ENCODE measurements around the gene PXDC1. TPM values are rescaled to one million over a fixed set of nuclear protein-coding genes. Genes with fewer than 3 reads are reported as not detected.

PXDC1 gene
- total RNA-seq, 4 donors from 2014 or later = 106 to 205 (median 122) TPM

DNA sequence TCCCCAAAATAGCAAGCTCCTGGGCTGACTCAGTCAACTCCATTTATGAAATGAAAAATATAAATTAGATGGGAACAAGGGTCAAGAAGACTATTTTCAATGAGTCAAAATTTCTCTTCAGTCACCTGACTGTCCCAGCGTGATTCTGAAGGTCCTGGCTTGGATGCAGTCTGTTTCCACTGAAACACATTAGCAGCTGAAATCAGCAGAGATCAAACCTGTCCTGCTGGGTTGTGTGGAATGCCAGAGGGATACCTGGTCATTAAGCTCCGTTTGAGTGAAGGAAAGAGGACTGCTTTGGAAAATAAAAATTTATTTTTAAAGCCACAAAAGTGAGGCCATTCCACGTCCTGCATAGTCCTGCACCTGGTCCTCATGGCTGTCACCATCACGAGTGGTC is 37.4 kb downstream of the PXDC1 start:
- no peak for ATAC-seq (ENCODE audit: low FRiP score)
- TF ChIP-seq, protein P1, sequence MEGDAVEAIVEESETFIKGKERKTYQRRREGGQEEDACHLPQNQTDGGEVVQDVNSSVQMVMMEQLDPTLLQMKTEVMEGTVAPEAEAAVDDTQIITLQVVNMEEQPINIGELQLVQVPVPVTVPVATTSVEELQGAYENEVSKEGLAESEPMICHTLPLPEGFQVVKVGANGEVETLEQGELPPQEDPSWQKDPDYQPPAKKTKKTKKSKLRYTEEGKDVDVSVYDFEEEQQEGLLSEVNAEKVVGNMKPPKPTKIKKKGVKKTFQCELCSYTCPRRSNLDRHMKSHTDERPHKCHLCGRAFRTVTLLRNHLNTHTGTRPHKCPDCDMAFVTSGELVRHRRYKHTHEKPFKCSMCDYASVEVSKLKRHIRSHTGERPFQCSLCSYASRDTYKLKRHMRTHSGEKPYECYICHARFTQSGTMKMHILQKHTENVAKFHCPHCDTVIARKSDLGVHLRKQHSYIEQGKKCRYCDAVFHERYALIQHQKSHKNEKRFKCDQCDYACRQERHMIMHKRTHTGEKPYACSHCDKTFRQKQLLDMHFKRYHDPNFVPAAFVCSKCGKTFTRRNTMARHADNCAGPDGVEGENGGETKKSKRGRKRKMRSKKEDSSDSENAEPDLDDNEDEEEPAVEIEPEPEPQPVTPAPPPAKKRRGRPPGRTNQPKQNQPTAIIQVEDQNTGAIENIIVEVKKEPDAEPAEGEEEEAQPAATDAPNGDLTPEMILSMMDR (IDR thresholded peaks at IDR 0.05) = no peak
- DNase-seq (ENCODE audit: low spot score) = no peak

DNA sequence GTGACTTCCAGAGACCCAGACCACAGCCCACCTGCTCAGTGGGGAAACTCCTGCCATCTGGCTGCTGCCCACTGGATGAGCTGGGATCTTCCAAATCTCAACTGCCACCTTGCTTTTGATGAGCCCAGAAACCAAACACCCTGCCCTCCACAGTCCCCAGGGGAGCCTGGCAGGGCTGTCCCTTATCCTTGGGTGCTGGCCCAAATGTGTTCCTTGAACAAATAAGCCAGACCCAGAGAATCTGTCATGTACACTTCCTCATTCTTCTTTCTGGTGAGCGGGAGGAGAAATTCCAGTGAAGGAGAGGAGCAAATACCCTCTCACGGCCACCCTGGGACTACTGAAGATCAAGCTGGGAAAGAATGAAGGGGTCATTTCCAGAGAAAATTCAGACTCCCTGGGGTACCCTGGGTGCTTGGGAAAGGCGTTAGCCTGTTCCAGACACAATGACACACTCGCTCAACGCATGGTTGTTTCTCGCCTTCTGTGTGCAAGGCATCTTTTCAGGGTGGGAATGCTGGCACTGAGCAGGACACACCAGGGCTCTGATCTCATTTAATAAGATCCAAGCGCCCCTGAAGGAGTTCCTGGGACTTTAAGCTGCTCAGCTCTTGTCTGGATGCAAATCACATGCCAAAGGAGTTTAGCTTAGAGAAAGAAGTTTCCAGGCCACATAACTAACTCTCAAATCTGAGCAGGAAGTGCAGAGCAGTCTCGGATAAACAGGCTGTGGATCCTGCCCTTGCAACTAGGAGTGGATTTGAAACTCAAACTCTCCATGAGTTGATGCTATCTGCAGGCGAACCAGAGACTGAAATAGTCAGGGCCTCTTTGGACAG is 38.5 kb downstream of the PXDC1 start:
- DNase-seq (ENCODE audit: low spot score) = no peak
- ATAC-seq (ENCODE audit: low FRiP score) = no peak
- TF ChIP-seq, protein P1 (IDR thresholded peaks at IDR 0.05) = no peak

DNA sequence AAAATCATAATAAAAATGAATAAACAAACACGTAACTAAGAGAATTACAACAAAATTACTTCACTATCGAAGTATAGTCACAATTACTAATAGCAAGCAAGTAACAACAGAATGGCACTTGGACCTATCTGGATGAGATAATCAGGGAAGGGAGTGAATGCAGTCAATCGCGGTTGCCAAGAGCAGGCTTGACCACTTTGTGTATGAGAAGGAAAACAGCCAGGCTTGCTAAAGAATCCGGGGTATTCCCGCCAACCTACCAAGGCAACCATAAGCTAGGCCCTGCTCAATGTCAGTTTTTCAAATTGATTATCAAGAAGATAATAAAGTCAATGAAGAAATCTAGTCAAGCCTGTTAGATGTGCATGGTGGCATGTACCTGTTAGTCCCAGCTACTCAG is 39.7 kb downstream of the PXDC1 start:
- ATAC-seq (ENCODE audit: low FRiP score) = no peak
- TF ChIP-seq, protein P1 (IDR thresholded peaks at IDR 0.05) = no peak
- DNase-seq (ENCODE audit: low spot score) = no peak

DNA sequence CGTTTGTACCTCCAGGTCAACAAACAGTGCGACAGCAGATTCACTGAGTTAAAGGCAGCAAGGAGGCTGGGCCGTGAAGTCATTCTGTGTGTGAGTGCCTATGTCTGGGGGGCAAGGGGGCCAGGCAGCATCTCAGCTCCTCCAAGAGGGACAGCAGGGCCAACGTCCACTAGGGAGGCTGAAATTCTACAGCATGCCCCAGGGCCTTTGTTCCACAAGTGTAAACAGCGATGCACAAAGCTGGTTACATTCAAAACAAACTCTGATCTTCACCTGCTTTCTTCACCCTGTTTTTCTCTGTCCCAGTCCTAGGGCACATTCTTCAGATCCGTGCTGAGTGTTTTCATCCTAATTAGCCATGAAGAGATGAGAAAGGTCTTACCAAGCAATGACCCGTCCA is 41.1 kb downstream of the PXDC1 start:
- DNase-seq (ENCODE audit: low spot score) (no peak), ATAC-seq (ENCODE audit: low FRiP score) (no peak)

DNA sequence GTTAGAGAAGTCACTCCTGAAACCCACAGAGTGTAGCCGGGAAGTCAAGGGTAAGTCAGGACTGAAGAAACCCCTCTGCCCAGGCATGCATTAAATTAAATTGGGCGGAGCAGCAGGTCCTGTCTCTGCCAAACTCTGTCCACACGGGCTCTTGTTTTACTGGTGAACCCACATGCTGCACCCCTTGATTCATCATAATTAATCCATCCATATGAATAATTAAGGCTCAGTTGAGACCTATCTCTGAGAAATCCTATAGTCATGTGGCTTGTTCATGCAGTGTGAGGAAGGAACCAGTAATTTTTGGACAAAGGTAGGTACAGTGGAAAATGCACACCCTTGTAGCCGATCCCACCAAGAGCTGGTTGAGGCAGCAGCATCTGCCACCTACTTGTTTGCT is 43.0 kb downstream of the PXDC1 start:
- TF ChIP-seq, protein P1 (IDR thresholded peaks at IDR 0.05) = no peak
- ATAC-seq (ENCODE audit: low FRiP score) (no peak), DNase-seq (ENCODE audit: low spot score) (no peak)

More for the DNA sequence above, 41.1 kb downstream of the PXDC1 start:
- TF ChIP-seq, protein P1 (IDR thresholded peaks at IDR 0.05) = no peak

DNA sequence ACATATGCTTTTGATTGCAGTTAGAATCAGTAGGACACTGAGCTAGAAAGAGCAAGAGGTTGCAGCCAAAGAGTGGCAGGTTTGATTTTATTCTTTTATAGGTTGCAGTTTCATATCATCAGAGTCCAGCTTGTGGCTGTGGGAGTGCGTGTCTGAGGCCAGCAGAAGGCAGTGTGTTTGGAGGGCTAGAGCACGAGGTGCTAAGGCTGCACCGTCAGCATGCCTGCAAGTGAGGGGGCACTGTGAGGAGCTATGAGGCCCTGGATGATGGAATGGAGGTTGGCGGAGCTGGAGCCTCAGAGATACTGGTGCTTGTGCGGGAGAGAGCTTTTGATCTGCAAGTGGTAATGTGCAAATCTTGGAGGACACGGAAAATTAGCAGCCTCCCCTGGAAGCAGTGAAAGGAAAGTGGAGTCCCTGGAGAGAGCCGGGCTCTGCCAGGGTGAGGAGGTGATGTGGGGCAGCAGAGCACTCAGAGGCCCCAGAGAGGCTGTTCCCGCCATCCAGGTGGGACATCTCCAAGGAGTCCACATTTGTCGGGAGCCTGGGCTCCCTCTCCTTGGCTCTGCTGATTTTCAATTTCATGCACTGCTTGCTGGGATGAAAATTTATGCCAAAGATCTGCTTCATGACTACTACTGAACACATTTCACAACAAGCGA is 43.6 kb downstream of the PXDC1 start:
- ATAC-seq (ENCODE audit: low FRiP score) (no peak), DNase-seq (ENCODE audit: low spot score) (no peak)
- TF ChIP-seq, protein P1 (IDR thresholded peaks at IDR 0.05) = no peak

Measured in omental fat pad (tissue), 4 donors.